LNCAP (cell line): Measurements from ENCODE around the gene ARHGEF28.

Source experiments
- TF ChIP-seq, protein P1 (sequence below): fragments of 450-650 bp; IDR thresholded peaks from 2 replicates; pipeline ENCODE4 v1.5.1; 2017; ENCODE audit warnings: mild to moderate bottlenecking

The ARHGEF28 gene

DNA sequence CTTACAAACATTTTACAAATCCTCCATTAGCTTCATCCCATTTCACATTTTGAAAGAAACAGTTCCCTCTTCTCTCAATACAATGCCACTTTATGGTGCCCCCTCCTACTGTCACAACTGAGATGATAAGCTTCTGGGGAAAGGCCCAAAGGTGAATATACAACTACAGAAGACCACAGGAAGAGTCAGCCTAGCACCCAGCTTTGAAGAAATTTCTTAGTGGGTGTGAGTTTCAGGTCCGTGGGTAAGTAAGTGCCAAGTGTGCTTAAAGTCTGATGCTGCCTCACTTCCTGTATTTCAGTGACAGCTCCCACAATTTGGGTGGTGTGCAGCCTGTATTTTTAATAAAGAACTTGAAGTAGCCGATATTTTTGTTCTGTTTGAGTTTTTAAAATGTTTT lies 68.1 kb downstream of the ARHGEF28 start:
- TF ChIP-seq, protein P1, sequence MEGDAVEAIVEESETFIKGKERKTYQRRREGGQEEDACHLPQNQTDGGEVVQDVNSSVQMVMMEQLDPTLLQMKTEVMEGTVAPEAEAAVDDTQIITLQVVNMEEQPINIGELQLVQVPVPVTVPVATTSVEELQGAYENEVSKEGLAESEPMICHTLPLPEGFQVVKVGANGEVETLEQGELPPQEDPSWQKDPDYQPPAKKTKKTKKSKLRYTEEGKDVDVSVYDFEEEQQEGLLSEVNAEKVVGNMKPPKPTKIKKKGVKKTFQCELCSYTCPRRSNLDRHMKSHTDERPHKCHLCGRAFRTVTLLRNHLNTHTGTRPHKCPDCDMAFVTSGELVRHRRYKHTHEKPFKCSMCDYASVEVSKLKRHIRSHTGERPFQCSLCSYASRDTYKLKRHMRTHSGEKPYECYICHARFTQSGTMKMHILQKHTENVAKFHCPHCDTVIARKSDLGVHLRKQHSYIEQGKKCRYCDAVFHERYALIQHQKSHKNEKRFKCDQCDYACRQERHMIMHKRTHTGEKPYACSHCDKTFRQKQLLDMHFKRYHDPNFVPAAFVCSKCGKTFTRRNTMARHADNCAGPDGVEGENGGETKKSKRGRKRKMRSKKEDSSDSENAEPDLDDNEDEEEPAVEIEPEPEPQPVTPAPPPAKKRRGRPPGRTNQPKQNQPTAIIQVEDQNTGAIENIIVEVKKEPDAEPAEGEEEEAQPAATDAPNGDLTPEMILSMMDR: no peak

- TF ChIP-seq, protein P1: no peak
Measured at GRCh38 chr5:73698011-73698410, 72.0 kb downstream of the ARHGEF28 start.

GRCh38 chr5:73701566-73701965 lies 75.6 kb downstream of the ARHGEF28 start:
- TF ChIP-seq, protein P1: no peak

DNA sequence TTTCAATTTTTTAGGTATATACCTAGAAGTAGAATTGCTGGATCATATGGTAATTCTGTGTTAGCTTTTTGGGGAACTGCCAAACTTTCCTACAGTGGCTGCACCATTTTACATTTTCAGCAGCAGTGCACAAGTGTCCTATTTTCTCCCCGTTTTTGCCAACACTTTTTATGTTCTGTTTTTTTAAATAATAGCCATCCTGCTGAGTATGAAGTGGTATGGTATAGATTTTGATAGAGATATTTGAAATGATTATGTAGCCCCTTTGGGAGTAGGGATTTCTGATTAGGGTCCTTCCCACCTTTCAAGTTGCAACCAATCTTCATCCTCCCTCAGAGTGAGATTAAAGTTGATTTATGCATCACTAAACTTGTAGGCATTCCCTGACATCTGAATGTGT lies 76.5 kb downstream of the ARHGEF28 start:
- TF ChIP-seq, protein P1: no peak

- TF ChIP-seq, protein P1: no peak
Measured at GRCh38 chr5:73702951-73703350, 77.0 kb downstream of the ARHGEF28 start.

DNA sequence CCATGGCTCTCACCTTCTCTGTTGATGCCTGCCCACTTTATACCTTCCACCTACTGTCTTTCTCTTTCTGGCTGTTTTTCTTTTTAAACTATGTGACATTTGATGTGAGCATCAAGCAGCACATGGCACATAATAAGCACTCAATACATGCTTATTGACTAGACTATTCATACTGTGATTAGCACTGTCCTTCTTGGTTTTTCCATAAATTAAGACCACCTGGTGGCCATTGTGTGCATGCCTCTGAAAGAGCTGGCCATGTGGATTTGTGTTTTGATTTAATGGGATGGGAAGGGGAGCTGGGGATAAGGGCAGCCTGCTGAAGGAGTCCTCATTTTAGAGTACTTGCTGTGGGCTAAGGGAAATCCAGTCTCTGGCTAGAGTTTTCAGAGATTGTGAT lies 79.4 kb downstream of the ARHGEF28 start:
- TF ChIP-seq, protein P1: no peak

GRCh38 chr5:73706963-73707362 lies 81.0 kb downstream of the ARHGEF28 start:
- TF ChIP-seq, protein P1: no peak

DNA sequence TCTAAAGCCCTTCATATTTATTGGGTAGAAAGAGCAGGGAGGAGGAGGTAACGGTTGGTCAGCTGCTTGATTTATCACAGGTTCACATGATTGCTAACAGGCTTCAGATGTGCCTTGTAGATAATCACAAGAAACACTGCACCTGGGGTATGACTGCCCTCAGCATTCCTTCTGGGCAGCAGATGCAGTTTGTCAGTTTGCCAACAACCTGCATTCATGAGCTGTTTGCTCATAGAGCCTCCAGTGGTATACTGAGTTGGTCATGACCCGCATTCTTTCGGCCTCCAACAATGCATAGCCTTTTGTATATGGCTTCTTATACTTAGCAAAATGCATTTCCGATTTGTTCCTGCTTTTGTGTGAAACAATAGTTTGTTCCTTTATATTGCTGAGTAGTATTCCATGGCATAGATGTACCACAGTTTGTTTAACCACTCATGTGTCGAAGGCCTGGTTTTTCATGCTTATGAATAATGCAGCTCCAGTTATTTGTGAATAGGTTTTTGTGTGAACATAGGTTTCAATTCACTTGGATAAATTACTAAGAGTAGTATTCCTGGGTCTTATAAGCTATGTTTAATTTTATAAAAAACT lies 83.6 kb downstream of the ARHGEF28 start:
- TF ChIP-seq, protein P1: no peak
